ENCODE measurements around the gene MMD2.

Gene MMD2

GRCh38 chr7:4957847-4958476 lies 1.0 kb downstream of the MMD2 start:
- no peak for DNase-seq (ENCODE audit: low spot score)

GRCh38 chr7:4951903-4952636 lies 6.9 kb downstream of the MMD2 start:
- DNase-seq (ENCODE audit: low spot score): no peak

- no peak for DNase-seq (ENCODE audit: low spot score)
Measured at GRCh38 chr7:4951304-4951703, 7.7 kb downstream of the MMD2 start.

GRCh38 chr7:4948402-4948801 lies 10.6 kb downstream of the MMD2 start:
- DNase-seq (ENCODE audit: low spot score): no peak

GRCh38 chr7:4945949-4946348 lies 13.0 kb downstream of the MMD2 start:
- DNase-seq (ENCODE audit: low spot score): no peak

- no peak for DNase-seq (ENCODE audit: low spot score)
Measured at GRCh38 chr7:4944939-4945338, 14.0 kb downstream of the MMD2 start.

GRCh38 chr7:4943297-4943696 lies 15.7 kb downstream of the MMD2 start:
- no peak for DNase-seq (ENCODE audit: low spot score)

GRCh38 chr7:4939971-4940728 lies 18.8 kb downstream of the MMD2 start:
- peak; percentile 94 for DNase-seq (ENCODE audit: low spot score)

GRCh38 chr7:4937411-4937810 lies 21.6 kb downstream of the MMD2 start:
- peak; percentile 37 for DNase-seq (ENCODE audit: low spot score)

GRCh38 chr7:4934419-4935025 lies 24.5 kb downstream of the MMD2 start:
- DNase-seq (ENCODE audit: low spot score): peak; percentile 44

- DNase-seq (ENCODE audit: low spot score): peak; percentile 98
Measured at GRCh38 chr7:4931943-4932342, 27.0 kb downstream of the MMD2 start.

- no peak for DNase-seq (ENCODE audit: low spot score)
Measured at GRCh38 chr7:4929005-4929404, 30.0 kb downstream of the MMD2 start.

- no peak for DNase-seq (ENCODE audit: low spot score)
Measured at GRCh38 chr7:4928445-4928844, 30.5 kb downstream of the MMD2 start.

GRCh38 chr7:4919969-4920766 lies 38.8 kb downstream of the MMD2 start:
- DNase-seq (ENCODE audit: low spot score): no peak

- DNase-seq (ENCODE audit: low spot score): no peak
Measured at GRCh38 chr7:4916113-4916512, 42.9 kb downstream of the MMD2 start.

GRCh38 chr7:4911111-4911828 lies 47.7 kb downstream of the MMD2 start:
- no peak for DNase-seq (ENCODE audit: low spot score)

GRCh38 chr7:4906682-4907081 lies 52.3 kb downstream of the MMD2 start:
- DNase-seq (ENCODE audit: low spot score): no peak

GRCh38 chr7:4905171-4905570 lies 53.8 kb downstream of the MMD2 start:
- no peak for DNase-seq (ENCODE audit: low spot score)

GRCh38 chr7:4904346-4904745 lies 54.6 kb downstream of the MMD2 start:
- DNase-seq (ENCODE audit: low spot score): no peak

- DNase-seq (ENCODE audit: low spot score): no peak
Measured at GRCh38 chr7:4895766-4896165, 63.2 kb downstream of the MMD2 start.

GRCh38 chr7:4894482-4894881 lies 64.5 kb downstream of the MMD2 start:
- no peak for DNase-seq (ENCODE audit: low spot score)

Measured in pons (tissue), 1 donor.